ENCODE measurements around the gene CSRP2.

CSRP2 gene

GRCh38 chr12:76859611-76860010 lies 19.2 kb downstream of the CSRP2 start:
- DNase-seq, result no peak

DNA sequence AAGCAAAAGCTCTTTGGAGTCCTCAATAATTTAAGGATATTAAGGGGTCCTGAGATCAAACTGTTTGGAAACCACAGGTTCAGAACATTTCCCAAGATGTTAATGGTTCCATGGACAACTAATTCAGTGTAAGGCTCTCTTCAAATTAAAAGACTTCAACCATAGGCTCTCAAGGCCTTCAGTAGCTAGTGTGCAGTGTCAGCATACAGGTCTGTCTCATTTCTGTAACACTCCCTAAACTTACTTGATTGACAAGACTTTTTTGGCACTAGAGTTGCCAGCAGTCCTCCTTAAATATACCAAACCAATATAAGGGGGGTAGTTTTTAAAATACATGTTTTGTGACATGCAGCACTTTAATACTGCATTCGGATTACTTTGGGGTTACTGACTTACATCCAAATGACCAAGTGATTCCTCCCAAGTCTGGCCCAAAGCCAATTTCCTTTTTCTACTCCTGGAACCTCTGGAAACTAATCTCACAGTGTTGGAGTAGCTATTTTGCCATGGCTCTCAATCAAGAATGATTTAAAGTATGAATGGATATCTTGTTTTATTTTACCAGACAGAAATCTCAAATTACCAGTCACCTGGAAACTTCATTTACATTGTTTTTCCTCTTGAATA lies 22.7 kb downstream of the CSRP2 start:
- no peak for DNase-seq

DNA sequence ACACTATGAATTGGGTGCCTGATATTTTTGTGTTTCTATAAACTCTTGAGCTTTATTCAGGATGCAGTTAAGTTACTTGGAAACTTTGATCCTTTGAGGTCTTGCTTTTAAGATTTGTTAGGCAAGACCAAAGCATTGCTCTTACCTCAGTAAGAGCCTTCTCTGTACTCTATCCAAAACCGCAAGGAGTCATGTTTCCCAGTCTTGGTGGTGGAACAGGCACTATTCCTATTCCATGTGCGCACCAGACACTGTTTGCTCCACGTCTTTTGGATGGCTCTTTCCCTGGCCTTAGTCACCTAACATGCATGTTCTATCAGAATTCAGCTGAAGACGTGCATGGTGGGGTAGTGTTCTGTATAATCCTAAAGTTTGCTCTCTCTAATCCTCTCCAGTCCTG lies 23.5 kb downstream of the CSRP2 start:
- no peak for DNase-seq

- no peak for DNase-seq
Measured at GRCh38 chr12:76852106-76852505, 26.7 kb downstream of the CSRP2 start.

GRCh38 chr12:76848132-76848531 lies 30.7 kb downstream of the CSRP2 start:
- DNase-seq, result no peak

GRCh38 chr12:76847260-76847659 lies 31.6 kb downstream of the CSRP2 start:
- DNase-seq, result no peak

DNA sequence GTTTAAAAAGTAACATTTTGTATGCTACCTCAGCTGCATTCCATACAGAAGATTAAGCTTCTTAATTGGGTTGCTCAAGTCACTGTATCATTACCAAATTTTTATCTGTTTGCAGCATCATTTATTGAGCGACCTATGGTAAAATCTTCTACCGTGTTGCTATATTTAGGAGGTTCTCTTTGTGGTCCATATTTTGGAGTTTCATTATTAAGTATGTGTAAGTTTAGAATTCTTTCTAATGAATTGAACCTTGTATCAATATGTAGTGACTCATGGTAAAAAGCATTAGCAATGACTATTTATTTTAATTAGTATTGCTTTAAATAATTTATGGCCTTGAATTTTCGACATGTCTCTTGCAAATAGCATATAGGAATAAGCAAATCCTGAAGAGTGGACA lies 42.2 kb downstream of the CSRP2 start:
- no peak for DNase-seq

DNA sequence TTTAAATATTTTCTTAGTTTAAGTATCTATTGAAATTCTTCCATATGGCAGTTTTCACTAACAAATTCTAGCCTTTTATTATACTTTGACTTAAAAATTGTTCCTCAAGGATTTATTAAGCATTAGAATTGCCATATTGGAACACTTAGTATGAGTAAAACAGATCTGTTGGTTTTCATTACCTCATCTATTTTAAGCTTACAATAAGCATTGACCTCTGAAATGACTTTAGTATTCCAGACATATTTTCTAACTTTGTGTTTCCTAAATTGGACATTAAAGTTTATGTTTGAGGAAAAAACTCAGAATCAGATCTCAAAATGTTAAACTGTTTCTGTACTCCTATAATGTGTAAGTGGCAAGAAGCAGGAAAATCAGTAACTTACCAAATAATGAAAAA lies 48.4 kb downstream of the CSRP2 start:
- DNase-seq, result no peak

GRCh38 chr12:76820888-76821482 lies 57.8 kb downstream of the CSRP2 start:
- peak; percentile 8 to 64 (median 24) for DNase-seq

- DNase-seq, result no peak
Measured at GRCh38 chr12:76813972-76814371, 64.8 kb downstream of the CSRP2 start.

GRCh38 chr12:76813265-76813664 lies 65.6 kb downstream of the CSRP2 start:
- no peak for DNase-seq

- no peak for DNase-seq
Measured at GRCh38 chr12:76811976-76812375, 66.8 kb downstream of the CSRP2 start.

- DNase-seq, result no peak
Measured at GRCh38 chr12:76810671-76811419, 68.0 kb downstream of the CSRP2 start.

Data from NCI-H1417 (cell line).